GM12891 (cell line): ENCODE measurements around the gene WBP2NL.

Experiments used
- POLR2A ChIP-seq: IDR thresholded peaks from 2 replicates; pipeline ENCODE4 v1.6.1; 2011; ENCODE audit warnings: low read depth, low read length, control low read depth
- POLR2AphosphoS5 ChIP-seq: IDR thresholded peaks from 2 replicates; pipeline ENCODE4 v1.6.1; 2011; ENCODE audit warnings: low read depth, low read length, control low read depth
- POU2F2 ChIP-seq: IDR thresholded peaks from 2 replicates; pipeline ENCODE4 v1.6.1; 2011; ENCODE audit warnings: low read depth, mild to moderate bottlenecking, control low read depth, low read length, moderate library complexity
- SPI1 ChIP-seq: IDR thresholded peaks from 2 replicates; pipeline ENCODE4 v1.6.1; 2011; ENCODE audit warnings: low read depth, low read length, control low read depth
- TAF1 ChIP-seq: IDR thresholded peaks from 2 replicates; pipeline ENCODE4 v1.6.1; 2011; ENCODE audit warnings: low read depth, low read length, control low read depth

GRCh38 chr22:41978732-41979131, 19.9 kb upstream of the WBP2NL start:
- TF ChIP-seq POLR2A (no peak), POLR2AphosphoS5 (no peak), TAF1 (no peak), SPI1 (no peak), POU2F2 (no peak)
